Measurements from ENCODE around the gene AP2B1.

The AP2B1 gene

GRCh38 chr17:35708951-35709350 is 121.8 kb downstream of the AP2B1 start:
- DNase-seq (ENCODE audit: insufficient read length, low spot score) (no peak), FAIRE-seq (no peak)
- no peak for TF ChIP-seq POLR2A (IDR thresholded peaks at IDR 0.05; ENCODE audit: low read depth, low read length)

GRCh38 chr17:35709874-35710273 is 122.8 kb downstream of the AP2B1 start:
- FAIRE-seq = no peak
- TF ChIP-seq POLR2A (IDR thresholded peaks at IDR 0.05; ENCODE audit: low read depth, low read length) = no peak
- DNase-seq (ENCODE audit: insufficient read length, low spot score) = no peak

- FAIRE-seq (no peak), DNase-seq (ENCODE audit: insufficient read length, low spot score) (no peak)
- no peak for TF ChIP-seq POLR2A (IDR thresholded peaks at IDR 0.05; ENCODE audit: low read depth, low read length)
Observed at GRCh38 chr17:35710950-35711349, 123.8 kb downstream of the AP2B1 start.

- TF ChIP-seq POLR2A (IDR thresholded peaks at IDR 0.05; ENCODE audit: low read depth, low read length) = no peak
- DNase-seq (ENCODE audit: insufficient read length, low spot score) (no peak), FAIRE-seq (no peak)
Observed at GRCh38 chr17:35713069-35713728, 126.1 kb downstream of the AP2B1 start.

GRCh38 chr17:35714988-35715387 is 127.9 kb downstream of the AP2B1 start:
- TF ChIP-seq POLR2A (IDR thresholded peaks at IDR 0.05; ENCODE audit: low read depth, low read length) = no peak
- DNase-seq (ENCODE audit: insufficient read length, low spot score) = no peak
- no peak for FAIRE-seq

- FAIRE-seq (no peak), DNase-seq (ENCODE audit: insufficient read length, low spot score) (no peak)
- no peak for TF ChIP-seq POLR2A (IDR thresholded peaks at IDR 0.05; ENCODE audit: low read depth, low read length)
Observed at GRCh38 chr17:35715416-35715815, 128.3 kb downstream of the AP2B1 start.

- DNase-seq (ENCODE audit: insufficient read length, low spot score) (no peak), FAIRE-seq (no peak)
- TF ChIP-seq POLR2A (IDR thresholded peaks at IDR 0.05; ENCODE audit: low read depth, low read length) = no peak
Observed at GRCh38 chr17:35716173-35716572, 129.1 kb downstream of the AP2B1 start.

GRCh38 chr17:35716897-35717465 is 129.9 kb downstream of the AP2B1 start:
- DNase-seq (ENCODE audit: insufficient read length, low spot score) (no peak), FAIRE-seq (no peak)
- no peak for TF ChIP-seq POLR2A (IDR thresholded peaks at IDR 0.05; ENCODE audit: low read depth, low read length)

GRCh38 chr17:35717475-35717874 is 130.4 kb downstream of the AP2B1 start:
- FAIRE-seq (no peak), DNase-seq (ENCODE audit: insufficient read length, low spot score) (no peak)
- TF ChIP-seq POLR2A (IDR thresholded peaks at IDR 0.05; ENCODE audit: low read depth, low read length) = no peak

- DNase-seq (ENCODE audit: insufficient read length, low spot score) (no peak), FAIRE-seq (no peak)
- TF ChIP-seq POLR2A (IDR thresholded peaks at IDR 0.05; ENCODE audit: low read depth, low read length) = no peak
Observed at GRCh38 chr17:35723735-35724134, 136.6 kb downstream of the AP2B1 start.

- no peak for TF ChIP-seq POLR2A (IDR thresholded peaks at IDR 0.05; ENCODE audit: low read depth, low read length)
- DNase-seq (ENCODE audit: insufficient read length, low spot score) (no peak), FAIRE-seq (no peak)
Observed at GRCh38 chr17:35725058-35725457, 137.9 kb downstream of the AP2B1 start.

GRCh38 chr17:35725802-35726126 is 138.6 kb downstream of the AP2B1 start:
- DNase-seq (ENCODE audit: insufficient read length, low spot score) = no peak
- FAIRE-seq = no peak
- no peak for TF ChIP-seq POLR2A (IDR thresholded peaks at IDR 0.05; ENCODE audit: low read depth, low read length)

GRCh38 chr17:35726127-35726952 is 139.2 kb downstream of the AP2B1 start:
- FAIRE-seq (no peak), DNase-seq (ENCODE audit: insufficient read length, low spot score) (peak; percentile 80)
- no peak for TF ChIP-seq POLR2A (IDR thresholded peaks at IDR 0.05; ENCODE audit: low read depth, low read length)

GRCh38 chr17:35726953-35727460 is 139.9 kb downstream of the AP2B1 start:
- FAIRE-seq (no peak), DNase-seq (ENCODE audit: insufficient read length, low spot score) (no peak)
- no peak for TF ChIP-seq POLR2A (IDR thresholded peaks at IDR 0.05; ENCODE audit: low read depth, low read length)

Measured in H54 (cell line).